CD4-positive, alpha-beta memory T cell (primary cell): Measurements from ENCODE around the gene SLC30A1. TPM values are rescaled to one million over a fixed set of nuclear protein-coding genes. Genes with fewer than 3 reads are reported as not detected.

Source experiments
- CTCF ChIA-PET: fragments of 350-600 bp; sonication (Branson Sonifier 250); formaldehyde crosslinking; loops from one replicate; lab custom pipeline; 2021; ENCODE audit warnings: inconsistent platforms; ENCODE audit not compliant: partially characterized antibody; lab: Charles Lee
- POLR2A ChIA-PET: fragments of 350-600 bp; sonication (Branson Sonifier 250); formaldehyde crosslinking; loops from one replicate; lab custom pipeline; 2021; ENCODE audit not compliant: partially characterized antibody; lab: Charles Lee
- DNase-seq, 5 donors: peaks; one replicate each; pipeline versions ENCODE4 v3.0.0 to v3.0.0-alpha.2; 2020 to 2022; ENCODE audit warnings: mixed read lengths in 1 of 5
- H3K27ac ChIP-seq: one replicate; pipeline ENCODE4 v1.7.0; 2013; ENCODE audit warnings: low read depth, low read length
- H3K27me3 ChIP-seq: 2 replicates; pipeline ENCODE4 v1.7.0; 2013; ENCODE audit warnings: mild to moderate bottlenecking, low read length, moderate library complexity; ENCODE audit not compliant: insufficient read depth
- H3K36me3 ChIP-seq: 2 replicates; pipeline ENCODE4 v1.7.0; 2013; ENCODE audit warnings: mild to moderate bottlenecking, low read length, moderate library complexity; ENCODE audit not compliant: insufficient read depth
- H3K4me1 ChIP-seq: 2 replicates; pipeline ENCODE4 v1.7.0; 2013; ENCODE audit warnings: mild to moderate bottlenecking, low read length, moderate library complexity; ENCODE audit not compliant: insufficient read depth
- H3K4me3 ChIP-seq, 2 donors: one replicate each; pipeline ENCODE4 v1.7.0; 2013; ENCODE audit warnings: low read length in 2 of 2, mild to moderate bottlenecking in 1 of 2
- H3K9me3 ChIP-seq, 2 donors: one replicate each; pipeline ENCODE4 v1.7.0; 2013; ENCODE audit warnings: low read length in 2 of 2, control low read depth in 1 of 2; ENCODE audit not compliant: control insufficient read depth in 1 of 2
- H3K27ac Mint-ChIP-seq, 7 donors: one replicate each; pipeline ENCODE4 v1.8.0; 2020 to 2021; ENCODE audit warnings: mixed read lengths in 7 of 7, mild to moderate bottlenecking in 6 of 7, inconsistent platforms in 3 of 7, moderate library complexity in 3 of 7
- H3K27me3 Mint-ChIP-seq, 2 donors: one replicate each; pipeline ENCODE4 v1.8.0; 2020 to 2021; ENCODE audit warnings: mixed read lengths in 2 of 2
- H3K36me3 Mint-ChIP-seq, 2 donors: one replicate each; pipeline ENCODE4 v1.8.0; 2020 to 2021; ENCODE audit warnings: mixed read lengths in 2 of 2, inconsistent platforms in 1 of 2, mild to moderate bottlenecking in 1 of 2
- H3K4me1 Mint-ChIP-seq, 4 donors: one replicate each; pipeline ENCODE4 v1.8.0; 2020 to 2021; ENCODE audit warnings: mixed read lengths in 4 of 4, mild to moderate bottlenecking in 1 of 4
- H3K4me3 Mint-ChIP-seq, 8 donors: one replicate each; pipeline ENCODE4 v1.8.0; 2020 to 2021; ENCODE audit warnings: mixed read lengths in 8 of 8, mild to moderate bottlenecking in 7 of 8, moderate library complexity in 6 of 8, inconsistent platforms in 3 of 8
- H3K9me3 Mint-ChIP-seq, 8 donors: one replicate each; pipeline ENCODE4 v1.8.0; 2020 to 2021; ENCODE audit warnings: mixed read lengths in 8 of 8, mild to moderate bottlenecking in 5 of 8, inconsistent platforms in 3 of 8, moderate library complexity in 1 of 8
- intact Hi-C: fragments of 100-400 bp; cut with micrococcal nuclease; formaldehyde crosslinking; loops from one replicate; pipeline ENCODE4 v1.15.1; 2023
- polyA plus RNA-seq, 2 donors: library from polyadenylated mRNA; unstranded; fragments of 300-500 nt; fragmentation: Illumina TruSeq; gene quantifications; one replicate each; pipeline ENCODE4 v1.2.3, GENCODE V29; 2021
- total RNA-seq, 2 experiments: library from RNA; stranded (reverse); gene quantifications; one replicate each; pipeline ENCODE4 v1.2.3, GENCODE V29; 2021

Gene SLC30A1
- total and polyA plus RNA-seq, 4 experiments from 2014 or later, result 2.5 to 10.6 (median 6.3) TPM

- Mint-ChIP-seq H3K27me3 (peaks cover 0 to 3% of the 10 kb centered on the region in 2 donors), H3K9me3 (no peaks in the 10 kb centered on the region), H3K4me1 (no peaks in the 10 kb centered on the region), H3K27ac (no peak overlapping the region), H3K36me3 (no peaks in the 10 kb centered on the region), H3K4me3 (no peak overlapping the region)
- Histone ChIP-seq H3K9me3 (no peaks in the 10 kb centered on the region), H3K4me1 (no peaks in the 10 kb centered on the region), H3K36me3 (no peaks in the 10 kb centered on the region), H3K4me3 (no peak overlapping the region), H3K27ac (no peak overlapping the region), H3K27me3 (no peaks in the 10 kb centered on the region)
- CTCF ChIA-PET, result no interaction called here
- DNase-seq, result no peak
- POLR2A ChIA-PET, result no interaction called here
- intact Hi-C loops, result no loop called here
Observed at GRCh38 chr1:211559222-211560010, 19.5 kb downstream of the SLC30A1 start.

- Mint-ChIP-seq H3K36me3 (no peaks in the 10 kb centered on the region), H3K27me3 (peaks cover 0 to 3% of the 10 kb centered on the region in 2 donors), H3K4me3 (no peak overlapping the region), H3K27ac (no peak overlapping the region), H3K4me1 (no peaks in the 10 kb centered on the region), H3K9me3 (no peaks in the 10 kb centered on the region)
- no peak for DNase-seq
- no peaks in the 10 kb centered on the region for H3K36me3 ChIP-seq
- ChIA-PET POLR2A (no interaction called here), CTCF (interaction anchor here (0.8 kb wide), 1 partner anchor 27 kb away, joined by 3 read pairs; no protein-coding TSS in a partner anchor)
- H3K9me3 ChIP-seq, result no peaks in the 10 kb centered on the region
- H3K27me3 ChIP-seq, result no peaks in the 10 kb centered on the region
- H3K27ac ChIP-seq, result no peak overlapping the region
- no peaks in the 10 kb centered on the region for H3K4me1 ChIP-seq
- intact Hi-C loops, result no loop called here
- H3K4me3 ChIP-seq, result no peak overlapping the region
Observed at GRCh38 chr1:211557894-211558625, 20.9 kb downstream of the SLC30A1 start.

GRCh38 chr1:211553549-211553948 is 25.4 kb downstream of the SLC30A1 start:
- Mint-ChIP-seq H3K27ac (no peak overlapping the region), H3K36me3 (no peaks in the 10 kb centered on the region), H3K4me3 (no peak overlapping the region), H3K27me3 (no peaks in the 10 kb centered on the region), H3K9me3 (no peaks in the 10 kb centered on the region), H3K4me1 (no peaks in the 10 kb centered on the region)
- no peaks in the 10 kb centered on the region for H3K36me3 ChIP-seq
- intact Hi-C loops, result no loop called here
- no peak overlapping the region for H3K27ac ChIP-seq
- no peaks in the 10 kb centered on the region for H3K4me1 ChIP-seq
- no peaks in the 10 kb centered on the region for H3K27me3 ChIP-seq
- no peak for DNase-seq
- CTCF ChIA-PET, result no interaction called here
- POLR2A ChIA-PET, result no interaction called here
- H3K9me3 ChIP-seq, result no peaks in the 10 kb centered on the region
- H3K4me3 ChIP-seq, result no peak overlapping the region

GRCh38 chr1:211551638-211552460 is 27.1 kb downstream of the SLC30A1 start:
- no peak for DNase-seq
- POLR2A ChIA-PET, result interaction anchor here (1.3 kb wide), 1 partner anchor 27 kb away, joined by 3 read pairs; the partner anchor contains the start of gene SLC30A1
- H3K36me3 Mint-ChIP-seq, result no peaks in the 10 kb centered on the region

GRCh38 chr1:211549092-211549711 is 29.8 kb downstream of the SLC30A1 start:
- no peak for DNase-seq
- POLR2A ChIA-PET, result no interaction called here
- Mint-ChIP-seq H3K27ac (no peak overlapping the region), H3K27me3 (peaks cover 0 to 3% of the 10 kb centered on the region in 2 donors), H3K4me3 (no peak overlapping the region), H3K36me3 (no peaks in the 10 kb centered on the region), H3K4me1 (no peaks in the 10 kb centered on the region), H3K9me3 (no peaks in the 10 kb centered on the region)
- no peaks in the 10 kb centered on the region for H3K27me3 ChIP-seq
- no peaks in the 10 kb centered on the region for H3K4me1 ChIP-seq
- no peaks in the 10 kb centered on the region for H3K9me3 ChIP-seq
- no peaks in the 10 kb centered on the region for H3K36me3 ChIP-seq
- no peak overlapping the region for H3K27ac ChIP-seq
- intact Hi-C loops, result no loop called here
- H3K4me3 ChIP-seq, result no peak overlapping the region
- CTCF ChIA-PET, result interaction anchor here (2.1 kb wide), 1 partner anchor 36 kb away, joined by 7 read pairs; no protein-coding TSS in a partner anchor

More at GRCh38 chr1:211551638-211552460, 27.1 kb downstream of the SLC30A1 start:
- H3K9me3 ChIP-seq, result no peaks in the 10 kb centered on the region
- CTCF ChIA-PET, result no interaction called here
- no peak overlapping the region for H3K4me3 ChIP-seq
- H3K27ac ChIP-seq, result no peak overlapping the region
- Mint-ChIP-seq H3K27ac (no peak overlapping the region), H3K9me3 (no peaks in the 10 kb centered on the region), H3K4me1 (no peaks in the 10 kb centered on the region), H3K4me3 (no peak overlapping the region), H3K27me3 (no peaks in the 10 kb centered on the region)
- H3K4me1 ChIP-seq, result no peaks in the 10 kb centered on the region
- H3K36me3 ChIP-seq, result no peaks in the 10 kb centered on the region
- intact Hi-C loops, result no loop called here
- H3K27me3 ChIP-seq, result no peaks in the 10 kb centered on the region

GRCh38 chr1:211548321-211549091 is 30.5 kb downstream of the SLC30A1 start:
- no peak overlapping the region for H3K4me3 ChIP-seq

More at GRCh38 chr1:211548321-211549091, 30.5 kb downstream of the SLC30A1 start:
- peak overlapping the region in 6 of 8 donors; percentile 23 to 68 (median 52) for H3K4me3 Mint-ChIP-seq
- no peaks in the 10 kb centered on the region for H3K4me1 Mint-ChIP-seq
- no peaks in the 10 kb centered on the region for H3K36me3 ChIP-seq
- ChIA-PET POLR2A (no interaction called here), CTCF (interaction anchor here (2.1 kb wide), 1 partner anchor 35 kb away, joined by 7 read pairs; no protein-coding TSS in a partner anchor)
- no peaks in the 10 kb centered on the region for H3K9me3 Mint-ChIP-seq
- no peaks in the 10 kb centered on the region for H3K27me3 ChIP-seq
- no peaks in the 10 kb centered on the region for H3K4me1 ChIP-seq
- no peak overlapping the region for H3K27ac ChIP-seq
- no peaks in the 10 kb centered on the region for H3K9me3 ChIP-seq
- no peak for DNase-seq
- intact Hi-C loops, result no loop called here
- no peaks in the 10 kb centered on the region for H3K36me3 Mint-ChIP-seq
- peaks cover 0 to 3% of the 10 kb centered on the region in 2 donors for H3K27me3 Mint-ChIP-seq
- peak overlapping the region in 1 of 7 donors; percentile 32 for H3K27ac Mint-ChIP-seq
